Activated T-cell treated with anti-CD3 and anti-CD28 coated beads, Interleukin-2, amount 50 U/mL, for 48 hours (primary cell): ENCODE measurements around the gene CHCHD6.

Experiments used
- DNase-seq, 2 experiments: peaks; one replicate each; pipeline ENCODE4 v3.0.0-alpha.2; 2020

The CHCHD6 gene

DNA sequence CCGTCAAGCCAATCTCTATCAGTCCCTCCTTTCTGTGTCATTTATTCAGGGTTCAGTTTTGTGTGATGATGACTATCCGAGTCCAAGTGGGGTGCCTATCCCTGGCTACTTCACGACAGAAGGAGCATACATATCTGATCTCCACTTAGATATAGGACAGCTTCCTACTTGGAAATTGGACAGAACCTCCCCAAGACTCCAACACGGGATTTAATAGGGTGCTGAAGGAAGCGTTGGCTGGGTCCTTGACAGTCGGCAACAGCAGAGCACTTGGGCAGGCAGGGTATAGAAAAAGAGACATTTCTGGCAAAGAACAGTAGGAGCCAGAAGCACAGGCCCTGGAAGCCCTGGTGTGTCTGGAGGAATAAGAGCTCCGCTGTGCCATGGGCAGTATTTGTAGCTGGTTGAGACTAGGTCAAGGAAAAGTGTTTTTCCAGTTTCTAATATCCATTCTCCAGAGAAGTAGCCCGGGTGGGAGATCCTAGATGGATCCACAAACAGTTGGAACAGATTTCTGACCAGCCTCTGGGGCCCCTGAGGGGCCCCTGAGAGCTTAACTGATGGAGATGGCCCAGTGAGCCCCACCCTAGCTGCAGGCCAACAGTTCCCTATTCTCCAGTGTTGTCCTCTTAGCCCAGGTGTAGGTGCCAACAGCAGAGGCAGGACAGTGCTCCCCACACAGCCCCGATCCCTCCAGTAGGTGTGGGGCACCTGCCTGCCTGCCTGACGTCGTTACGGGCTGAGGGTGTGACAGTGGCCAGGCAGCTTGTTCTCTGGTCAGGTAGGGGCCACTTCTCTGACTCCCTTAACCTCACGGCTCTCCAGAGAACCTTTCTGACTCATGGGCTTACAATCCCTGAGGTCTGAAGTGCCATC lies 130.8 kb downstream of the CHCHD6 start:
- DNase-seq = no peak

DNA sequence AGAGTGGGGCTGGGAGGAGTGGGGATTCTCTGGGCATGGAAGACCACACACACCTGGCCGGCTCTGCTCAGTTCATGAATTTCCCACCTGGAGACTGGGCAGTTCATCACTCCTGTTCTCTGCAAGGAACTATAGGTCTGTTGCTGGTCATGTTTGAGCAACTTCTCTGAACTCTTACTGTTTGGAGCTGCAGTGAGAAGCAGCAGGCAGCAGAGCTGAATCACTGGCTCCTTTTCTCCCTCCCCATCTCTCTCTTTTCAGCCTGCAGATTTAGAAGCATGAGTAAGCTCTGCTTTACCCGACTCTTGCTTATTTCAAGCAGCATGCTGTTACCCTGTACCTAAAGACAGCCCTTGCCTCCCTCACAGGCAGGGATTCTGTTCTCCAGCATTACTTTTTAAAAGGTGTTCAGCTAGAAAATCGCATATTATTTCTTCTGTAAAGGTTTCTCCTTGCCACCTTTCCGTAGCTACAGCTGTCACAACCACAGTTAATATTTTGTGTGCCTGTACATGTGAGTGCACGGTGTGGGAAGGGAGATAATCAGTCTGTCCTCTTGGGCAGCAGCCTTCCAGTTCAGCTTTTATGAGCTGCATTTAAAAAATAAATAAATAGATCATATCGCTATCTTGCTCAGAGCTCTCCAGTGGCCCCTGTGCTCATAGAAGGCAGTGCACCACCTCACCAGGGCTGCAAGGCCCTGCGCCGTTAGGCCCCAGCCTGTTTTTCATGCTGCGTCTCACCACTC lies 131.6 kb downstream of the CHCHD6 start:
- DNase-seq = no peak

DNA sequence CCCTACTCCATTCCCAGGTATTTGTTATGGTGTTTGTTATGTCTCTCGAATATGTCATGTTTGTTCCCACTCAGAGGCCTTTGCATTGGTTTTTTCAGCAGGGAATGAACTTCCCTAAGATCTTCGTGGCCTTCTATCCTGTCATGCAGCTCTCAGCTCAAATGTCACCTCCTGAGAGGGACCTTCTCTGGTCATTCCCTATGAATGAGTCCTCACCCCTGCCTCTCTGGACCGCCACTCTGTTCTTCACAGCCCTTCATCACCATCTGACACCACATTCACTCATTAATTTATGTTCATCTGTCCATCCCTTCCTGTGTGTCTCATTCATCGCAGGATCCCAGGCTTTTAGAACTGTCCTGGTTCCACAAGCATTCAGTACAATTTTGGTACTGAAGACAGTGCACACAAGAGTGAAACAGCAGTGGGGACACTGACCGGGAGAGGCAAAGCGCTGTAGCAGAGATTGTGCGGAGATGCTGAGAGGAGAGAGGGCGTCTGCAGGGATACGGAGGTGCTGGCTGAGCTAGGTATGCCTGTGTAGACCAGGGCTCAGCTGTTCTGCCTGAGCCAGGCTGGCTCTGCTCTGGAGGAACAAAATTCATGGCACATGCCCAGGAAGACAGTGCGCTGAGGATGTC lies 132.3 kb downstream of the CHCHD6 start:
- DNase-seq = no peak

DNA sequence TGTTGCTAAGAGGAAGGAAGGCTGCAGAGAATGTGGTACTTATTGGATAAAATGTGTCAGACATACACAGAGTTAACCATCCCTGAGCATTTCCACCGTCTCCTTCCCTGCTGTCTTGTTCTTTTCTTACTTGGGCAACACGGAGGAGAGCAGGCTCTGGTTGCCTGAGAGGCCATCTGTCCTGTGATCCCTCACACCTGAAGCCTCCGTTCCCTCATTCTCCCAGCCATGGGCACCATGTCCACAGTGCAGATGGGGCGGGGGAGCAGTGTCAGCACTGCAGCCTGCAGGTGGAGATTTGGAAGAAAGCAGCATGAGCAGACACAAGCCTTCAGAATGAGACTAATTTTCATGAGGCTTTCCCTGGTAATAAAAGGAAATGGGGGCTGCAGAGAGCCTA lies 133.7 kb downstream of the CHCHD6 start:
- no peak for DNase-seq

DNA sequence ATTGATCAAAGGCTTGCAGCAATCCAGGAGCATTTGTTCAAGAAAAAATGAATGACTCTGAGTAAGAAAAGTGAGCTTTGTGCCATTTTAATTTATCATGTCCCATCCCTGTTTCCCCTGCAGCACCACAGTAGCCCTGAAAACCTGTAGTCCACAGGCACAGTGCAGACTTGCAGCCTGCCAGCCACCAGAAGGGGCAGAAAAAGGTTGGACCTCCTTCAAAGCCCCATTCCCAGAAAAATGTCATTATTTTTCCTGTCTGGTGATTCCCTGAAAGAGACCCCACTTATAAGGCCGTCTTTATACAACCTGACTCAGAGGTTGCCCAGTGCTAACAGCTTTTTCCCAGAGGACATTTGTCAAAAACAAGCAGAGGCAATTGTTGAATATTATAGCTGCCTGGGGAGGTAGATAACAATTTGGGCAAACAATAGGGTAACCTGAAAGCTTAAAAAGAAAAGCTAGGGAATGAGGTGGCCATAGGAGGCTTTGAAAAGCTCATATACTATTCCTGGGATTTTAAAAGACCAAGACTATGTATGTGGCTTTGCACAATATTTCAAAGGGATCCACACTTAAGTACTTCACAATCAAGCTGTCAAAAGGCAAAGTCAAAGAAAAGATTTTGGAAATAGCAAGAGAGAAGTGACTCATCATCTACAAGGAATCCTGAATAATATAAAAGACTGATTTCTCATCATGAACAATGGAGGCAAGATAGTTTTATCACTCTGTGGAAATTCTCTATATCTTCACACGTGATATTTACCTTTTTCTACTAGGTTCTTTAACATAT lies 142.1 kb downstream of the CHCHD6 start:
- DNase-seq = no peak

DNA sequence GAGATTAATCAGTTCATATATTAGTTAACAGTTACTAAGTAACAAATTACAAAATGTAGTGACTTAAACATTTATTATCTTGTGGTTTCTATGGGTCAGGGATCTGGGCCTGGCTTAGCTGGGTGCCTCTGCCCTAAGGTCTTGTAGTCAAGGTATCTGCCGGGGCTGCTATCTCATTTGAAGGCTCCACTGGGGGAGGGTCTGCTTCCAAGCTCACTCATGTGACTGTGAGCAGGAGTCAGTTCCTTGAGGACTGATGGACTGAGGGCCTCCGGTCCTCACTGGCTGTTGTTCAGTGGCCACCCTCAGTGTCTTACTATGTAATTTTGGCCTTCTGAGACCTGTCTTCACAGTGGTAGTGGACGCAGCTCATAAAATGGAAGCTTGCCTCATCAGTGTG lies 143.0 kb downstream of the CHCHD6 start:
- DNase-seq = no peak

DNA sequence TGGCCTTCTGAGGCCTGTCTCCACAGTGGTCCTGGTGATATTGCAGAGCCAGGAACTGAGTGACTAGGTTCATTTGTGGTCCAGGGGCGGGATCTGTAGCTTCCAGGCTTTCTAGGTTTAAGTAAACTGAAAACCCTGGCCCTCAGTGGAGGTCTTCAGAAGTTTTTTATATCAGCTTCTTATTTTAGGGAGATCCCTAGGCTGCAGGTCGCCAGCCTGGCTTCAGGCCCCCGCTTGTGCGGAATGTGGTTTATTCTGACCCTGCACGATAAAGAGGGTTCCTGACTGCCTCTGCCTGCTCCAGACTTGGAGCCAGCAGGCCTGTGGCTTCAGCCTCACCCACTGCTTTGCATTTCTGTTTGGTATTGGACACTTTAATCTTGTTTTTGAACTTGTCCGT lies 145.0 kb downstream of the CHCHD6 start:
- no peak for DNase-seq

DNA sequence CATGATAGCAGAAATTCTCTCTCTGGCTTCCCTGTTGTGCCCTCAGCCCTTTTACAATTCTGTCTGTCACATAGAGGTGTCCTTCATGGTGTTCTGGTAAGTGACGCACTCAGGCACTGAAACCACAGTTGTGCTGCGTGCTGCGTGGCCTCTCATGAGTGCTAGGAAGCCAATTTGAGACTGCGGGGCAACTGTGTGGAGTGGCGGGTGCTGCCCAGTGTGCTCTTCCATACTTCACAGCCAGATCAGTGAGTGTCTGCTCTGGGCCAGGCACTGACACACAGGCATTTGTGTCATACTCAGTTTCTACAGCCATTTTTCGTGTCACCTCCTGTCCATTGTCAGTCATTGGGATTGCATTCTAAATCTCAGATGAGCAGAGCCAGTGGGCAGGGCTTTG lies 145.7 kb downstream of the CHCHD6 start:
- no peak for DNase-seq

DNA sequence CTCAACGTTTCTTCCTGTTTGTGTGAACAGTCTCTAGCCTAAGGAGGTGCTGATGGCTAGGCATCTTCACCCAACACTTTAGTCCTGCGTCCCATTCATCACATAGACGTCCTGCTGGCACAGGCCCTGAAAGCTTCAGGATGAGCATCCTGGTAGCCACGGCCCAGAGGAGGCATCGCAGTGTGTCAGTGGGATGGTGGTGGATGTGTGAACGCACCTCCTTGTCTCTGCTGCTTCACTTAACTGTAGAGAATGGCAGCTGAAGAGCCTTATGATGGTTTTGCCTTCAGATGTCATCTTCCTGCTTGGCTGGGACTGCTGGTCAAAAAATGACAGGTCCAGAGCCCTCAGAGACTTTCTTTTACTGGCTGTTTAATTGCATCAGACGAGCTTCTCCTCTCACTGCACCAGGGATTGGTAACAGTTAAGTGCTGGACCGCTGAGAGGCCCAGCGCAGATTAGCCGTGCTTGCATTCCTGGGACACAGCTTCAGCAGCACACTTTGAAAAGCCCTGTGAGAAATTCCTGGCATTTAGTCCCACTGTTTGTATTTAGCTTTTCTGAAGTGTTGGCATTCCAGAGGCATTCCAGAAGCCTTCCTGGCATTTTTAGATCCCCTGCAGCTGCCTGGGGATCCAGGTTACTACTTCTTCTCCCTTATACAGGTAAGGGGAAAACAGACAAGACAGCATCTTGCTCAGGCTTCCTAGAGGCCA lies 146.5 kb downstream of the CHCHD6 start:
- no peak for DNase-seq

DNA sequence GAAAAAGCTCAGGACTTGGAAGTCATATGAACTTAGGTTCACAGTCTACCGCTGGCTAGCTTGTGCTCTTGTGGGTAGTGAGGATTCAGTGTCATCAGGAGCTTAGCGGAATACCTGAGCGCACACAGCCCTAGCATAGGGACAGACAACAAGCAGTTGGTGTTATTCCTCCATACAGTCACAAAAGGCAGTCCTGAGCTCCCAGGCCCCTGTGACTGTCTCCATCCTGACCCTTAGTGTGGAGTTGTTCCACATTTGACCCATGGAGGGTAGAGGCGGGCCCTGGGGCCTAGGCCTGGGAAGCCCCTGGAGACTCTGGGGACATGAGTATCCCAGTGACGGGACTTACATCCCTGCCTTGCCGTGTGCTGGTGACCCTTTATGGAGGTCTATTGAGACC lies 147.3 kb downstream of the CHCHD6 start:
- no peak for DNase-seq

DNA sequence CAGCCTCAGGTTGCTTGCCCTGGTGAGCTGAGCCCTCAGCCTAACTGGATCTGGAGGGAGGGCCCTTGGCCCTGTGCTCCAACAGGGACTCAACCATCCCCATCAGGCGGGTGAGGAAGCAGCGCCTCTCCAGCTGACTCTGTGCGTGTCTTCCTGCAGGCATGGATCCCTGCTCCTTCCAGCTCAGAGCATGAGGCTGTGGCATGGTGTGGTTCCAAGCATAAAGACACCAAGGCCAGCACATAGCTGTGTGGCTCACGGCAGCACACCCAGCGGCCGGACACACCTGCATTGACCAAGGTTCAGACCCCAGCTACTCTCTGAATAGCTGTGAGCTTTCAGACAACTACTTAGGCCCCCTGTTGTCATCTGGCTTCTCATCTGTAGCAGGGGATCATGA lies 147.9 kb downstream of the CHCHD6 start:
- DNase-seq = no peak

DNA sequence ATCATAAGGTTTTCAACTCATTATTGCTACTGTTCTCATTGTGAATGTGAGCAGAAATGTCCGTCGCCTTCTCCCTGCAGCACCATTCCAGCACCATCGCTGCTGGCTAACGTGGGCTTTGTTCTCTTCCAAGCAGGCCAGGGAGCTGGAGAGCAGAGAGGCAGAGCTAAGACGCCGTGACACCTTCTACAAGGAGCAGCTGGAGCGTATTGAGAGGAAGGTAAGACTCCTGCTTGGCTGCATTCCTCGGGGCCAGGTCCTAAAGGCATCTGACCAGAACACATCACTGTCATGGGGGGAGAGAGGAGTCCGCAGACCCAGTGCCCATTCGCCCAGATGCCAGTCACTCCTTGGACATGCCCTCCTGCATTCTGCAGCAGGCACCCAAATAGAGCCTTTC lies 148.5 kb downstream of the CHCHD6 start:
- DNase-seq = no peak

DNA sequence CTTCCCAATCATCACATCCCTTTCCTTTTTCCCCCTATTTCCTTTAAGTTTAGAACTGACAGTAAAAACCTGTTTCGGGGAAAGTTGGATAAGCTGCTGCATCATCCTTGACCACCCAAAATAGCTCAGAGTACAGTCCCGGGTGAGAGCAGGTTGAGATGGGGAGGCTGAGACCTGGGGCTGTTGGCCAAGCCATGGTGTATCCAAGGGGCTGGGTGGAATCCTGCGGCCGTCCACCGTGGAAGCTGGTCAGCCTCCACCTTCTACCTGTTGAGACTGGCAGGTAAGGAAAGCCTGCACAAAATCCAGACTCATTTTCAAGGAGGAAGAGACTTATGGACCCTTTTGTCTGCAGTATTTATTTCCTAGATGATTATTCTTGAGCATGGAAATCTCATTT lies 150.6 kb downstream of the CHCHD6 start:
- DNase-seq = no peak

DNA sequence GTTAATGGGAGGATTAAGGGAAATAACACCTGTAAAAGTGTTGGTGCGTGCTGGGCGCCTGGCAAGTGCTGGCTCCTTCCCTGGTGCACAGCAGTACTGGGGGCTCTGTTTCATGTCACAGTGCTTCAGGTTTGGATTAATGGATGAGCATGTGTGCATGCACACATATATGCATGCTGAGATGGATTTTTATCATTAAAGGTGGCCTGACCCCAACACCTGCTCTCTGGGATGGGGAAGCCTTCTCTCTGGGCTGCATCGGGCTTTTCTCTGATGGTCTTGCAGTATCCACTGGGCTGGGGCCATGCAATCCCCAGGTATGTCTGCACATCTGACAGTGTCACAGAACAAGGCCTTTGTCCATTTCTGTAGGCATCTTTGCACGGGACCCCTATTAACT lies 151.3 kb downstream of the CHCHD6 start:
- DNase-seq = no peak

DNA sequence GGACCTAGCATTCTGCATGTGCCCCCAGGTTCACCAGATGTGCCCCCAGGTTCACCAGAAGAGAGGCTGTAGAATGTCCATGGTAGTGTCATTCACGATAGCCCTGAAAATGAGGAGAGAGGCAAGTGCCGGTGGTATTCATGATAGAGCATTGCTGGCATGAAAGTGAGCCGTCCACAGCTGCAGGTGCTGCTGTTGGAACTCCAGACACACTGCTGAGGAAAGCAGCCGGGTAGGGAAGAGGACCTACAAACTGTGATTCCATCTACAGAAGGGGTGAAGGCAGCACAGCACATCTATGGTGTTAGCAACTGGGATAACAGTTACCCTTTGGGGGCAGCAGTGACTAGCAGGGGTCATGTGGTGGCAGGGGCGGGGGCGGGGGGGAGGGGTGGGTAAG lies 153.9 kb downstream of the CHCHD6 start:
- DNase-seq = no peak

DNA sequence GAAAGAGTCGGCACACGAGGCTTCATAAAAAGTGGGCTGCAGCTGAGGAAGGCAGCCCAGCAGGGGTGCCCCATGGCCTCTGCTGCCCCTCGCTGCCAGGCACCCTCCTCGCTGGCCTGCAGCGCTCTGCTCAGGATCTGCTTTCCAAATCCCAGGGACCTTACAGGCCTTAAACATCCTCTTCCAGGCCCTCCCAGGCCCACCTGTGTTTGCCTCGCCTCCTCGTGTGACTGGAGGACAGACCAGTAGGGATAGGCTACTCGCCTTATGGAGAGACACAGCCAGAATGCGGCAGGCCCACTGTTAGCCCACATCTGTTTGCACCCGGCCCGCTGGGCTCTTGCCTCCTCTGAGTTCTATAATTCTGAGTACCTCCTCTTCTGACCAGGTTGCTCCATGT lies 154.4 kb downstream of the CHCHD6 start:
- no peak for DNase-seq

DNA sequence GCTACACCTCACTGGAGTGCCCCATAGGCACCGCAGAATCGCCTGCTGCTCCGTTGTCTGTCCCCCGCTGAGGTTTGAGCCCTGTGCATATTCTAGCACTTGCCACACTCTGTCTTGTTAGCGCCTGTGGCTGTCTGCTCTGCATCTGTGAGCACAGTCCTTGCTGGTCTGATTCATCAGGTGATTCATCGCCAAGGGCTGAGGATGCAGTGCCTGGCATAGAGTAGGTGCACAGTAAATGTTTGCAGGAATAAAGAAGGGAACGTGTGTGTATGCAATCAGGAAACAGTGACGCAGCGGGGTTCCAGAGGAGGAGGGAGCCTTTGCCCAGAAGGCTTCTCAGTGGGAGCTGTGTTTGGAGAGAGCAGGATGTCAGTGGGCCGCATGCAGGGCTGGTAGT lies 154.8 kb downstream of the CHCHD6 start:
- no peak for DNase-seq

DNA sequence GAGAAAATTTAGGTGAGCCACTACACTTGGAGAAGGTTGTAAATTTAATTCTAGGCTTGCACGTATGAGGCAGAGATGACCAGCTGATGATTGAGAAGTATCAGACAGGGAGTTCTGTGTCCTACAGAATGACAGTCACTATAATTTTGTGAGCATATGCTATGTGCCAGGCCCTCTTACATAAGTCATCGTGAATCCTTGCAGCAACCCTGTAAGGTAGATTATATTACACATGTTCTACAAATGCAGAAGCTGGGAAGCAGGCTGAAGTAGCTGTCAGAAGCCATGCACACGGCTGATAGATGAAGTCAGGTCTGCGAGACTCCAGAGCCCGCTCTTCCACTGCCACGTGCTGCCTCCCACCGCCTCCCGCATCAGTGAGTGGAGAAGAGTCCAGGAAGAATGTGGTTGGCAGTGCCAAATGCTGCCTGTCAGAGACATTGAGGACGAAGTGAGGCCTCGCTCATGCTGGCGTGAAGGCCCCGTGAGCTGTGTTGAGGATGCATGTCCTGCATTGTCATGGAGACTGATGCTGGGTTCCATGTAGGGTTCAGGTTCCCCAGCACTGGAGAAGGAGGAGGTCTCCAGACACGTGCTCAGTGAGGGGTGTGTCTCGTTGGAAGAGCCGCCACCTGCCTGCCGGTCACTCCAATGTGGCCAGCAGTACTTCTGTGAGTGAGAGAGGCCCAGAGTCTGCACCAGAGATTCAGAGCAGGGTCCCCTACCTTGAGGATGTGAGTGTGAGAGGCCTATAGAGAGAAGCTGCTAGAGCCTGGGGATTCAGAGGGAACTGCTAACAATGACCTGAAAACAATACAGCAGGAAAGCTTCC lies 155.6 kb downstream of the CHCHD6 start:
- no peak for DNase-seq

DNA sequence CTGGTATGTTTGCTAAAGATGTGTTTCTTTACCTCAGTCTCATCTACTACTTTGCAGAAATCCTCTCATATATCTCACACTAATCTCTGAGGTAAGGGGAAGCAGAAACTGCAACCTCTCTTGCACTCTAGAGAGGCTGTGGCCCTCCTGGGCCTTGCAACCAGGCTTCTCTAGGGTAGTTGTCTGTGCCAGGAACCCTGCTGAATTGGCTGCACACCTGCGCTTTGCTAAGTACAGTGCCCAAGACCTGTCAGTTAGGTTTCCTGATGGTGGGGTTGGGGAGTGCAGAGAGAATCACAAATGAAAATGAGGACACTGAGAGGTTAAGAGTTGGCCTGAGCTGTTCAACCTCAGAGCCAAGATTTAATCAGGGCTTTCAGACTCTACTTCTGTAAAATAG lies 161.7 kb downstream of the CHCHD6 start:
- DNase-seq = no peak

DNA sequence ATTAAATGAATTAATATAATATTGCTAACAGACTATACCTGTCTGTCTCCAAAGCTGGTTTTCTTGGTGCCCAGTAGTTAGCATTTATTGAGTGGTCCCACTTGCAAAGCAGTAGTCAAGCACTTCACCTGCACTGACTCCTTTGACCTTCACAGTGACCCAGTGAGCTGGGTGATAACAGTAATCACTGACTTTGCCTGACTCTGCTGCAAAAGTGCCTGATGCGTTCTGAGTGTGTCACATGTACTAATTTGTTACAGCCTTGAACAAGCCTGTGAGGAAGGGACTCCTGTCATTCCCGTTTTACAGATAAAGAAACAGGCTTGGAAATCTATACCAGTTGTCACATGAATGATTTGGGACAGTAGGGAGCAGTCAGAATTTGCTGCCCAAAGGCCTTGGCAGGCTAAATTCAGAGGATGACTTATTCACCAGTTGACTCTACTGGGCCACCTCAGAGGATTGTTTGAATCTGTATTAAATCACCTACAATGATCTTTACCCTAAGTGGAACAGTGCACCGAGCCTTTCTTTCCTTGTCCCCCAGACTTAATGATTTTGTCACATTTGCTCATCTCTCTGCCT lies 162.2 kb downstream of the CHCHD6 start:
- no peak for DNase-seq
